ENCODE measurements around the gene TNFAIP3.
"Not testable (repeated sequence)": the region's sequence is repeated elsewhere in the genome, so short reads cannot be mapped to it uniquely, and the experiment has no call there.

Gene TNFAIP3

DNA sequence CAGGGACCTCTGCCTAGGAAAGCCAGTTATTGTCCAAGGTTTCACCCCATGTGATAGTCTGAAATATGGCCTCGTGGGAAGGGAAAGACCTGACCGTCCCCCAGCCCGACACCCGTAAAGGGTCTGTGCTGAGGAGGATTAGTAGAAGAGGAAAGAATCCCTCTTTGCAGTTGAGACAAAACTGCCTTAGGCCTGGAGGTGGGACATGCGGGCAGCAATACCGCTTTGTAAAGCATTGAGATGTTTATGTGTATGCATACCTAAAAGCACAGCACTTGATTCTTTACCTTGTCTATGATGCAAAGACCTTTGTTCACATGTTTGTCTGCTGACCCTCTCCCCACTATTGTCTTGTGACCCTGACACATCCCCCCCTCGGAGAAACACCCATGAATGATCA, 22.3 kb upstream of the TNFAIP3 start:
- not testable (repeated sequence) for DNase-seq (ENCODE audit: low spot score)

GRCh38 chr6:137845460-137845859, 21.6 kb upstream of the TNFAIP3 start:
- DNase-seq (ENCODE audit: low spot score): no peak

GRCh38 chr6:137846274-137846673, 20.8 kb upstream of the TNFAIP3 start:
- no peak for DNase-seq (ENCODE audit: low spot score)

DNA sequence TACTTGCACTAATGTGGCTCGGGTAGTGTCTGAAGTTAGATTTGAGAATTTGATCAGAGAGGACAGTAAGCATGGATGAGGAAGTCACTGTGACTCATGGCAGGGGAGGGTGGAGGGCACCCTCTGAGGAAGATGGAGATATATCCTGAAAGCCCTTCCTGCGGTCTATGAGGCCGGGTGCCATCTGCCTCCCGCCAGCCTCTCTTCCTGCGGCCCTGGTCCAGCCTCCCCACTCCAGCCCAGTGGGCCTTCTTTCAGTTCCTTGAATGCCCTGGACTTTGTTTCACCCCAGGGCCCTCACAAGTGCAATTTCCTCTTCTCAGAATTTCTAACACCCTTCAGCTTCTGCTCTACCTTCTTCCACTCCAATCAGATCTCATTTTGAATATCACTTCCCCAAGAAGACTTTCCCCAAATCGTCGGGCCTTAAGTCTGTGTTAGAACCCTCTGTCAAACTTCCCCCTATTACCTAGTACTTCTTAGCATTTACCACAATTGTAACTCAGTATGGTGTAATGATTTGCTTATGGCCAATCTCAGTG, 20.2 kb upstream of the TNFAIP3 start:
- DNase-seq (ENCODE audit: low spot score): no peak

- no peak for DNase-seq (ENCODE audit: low spot score)
Measured at GRCh38 chr6:137847748-137848147, 19.3 kb upstream of the TNFAIP3 start.

- DNase-seq (ENCODE audit: low spot score): no peak
Measured at GRCh38 chr6:137848672-137849071, 18.4 kb upstream of the TNFAIP3 start.

GRCh38 chr6:137849181-137849980, 17.7 kb upstream of the TNFAIP3 start:
- no peak for DNase-seq (ENCODE audit: low spot score)

DNA sequence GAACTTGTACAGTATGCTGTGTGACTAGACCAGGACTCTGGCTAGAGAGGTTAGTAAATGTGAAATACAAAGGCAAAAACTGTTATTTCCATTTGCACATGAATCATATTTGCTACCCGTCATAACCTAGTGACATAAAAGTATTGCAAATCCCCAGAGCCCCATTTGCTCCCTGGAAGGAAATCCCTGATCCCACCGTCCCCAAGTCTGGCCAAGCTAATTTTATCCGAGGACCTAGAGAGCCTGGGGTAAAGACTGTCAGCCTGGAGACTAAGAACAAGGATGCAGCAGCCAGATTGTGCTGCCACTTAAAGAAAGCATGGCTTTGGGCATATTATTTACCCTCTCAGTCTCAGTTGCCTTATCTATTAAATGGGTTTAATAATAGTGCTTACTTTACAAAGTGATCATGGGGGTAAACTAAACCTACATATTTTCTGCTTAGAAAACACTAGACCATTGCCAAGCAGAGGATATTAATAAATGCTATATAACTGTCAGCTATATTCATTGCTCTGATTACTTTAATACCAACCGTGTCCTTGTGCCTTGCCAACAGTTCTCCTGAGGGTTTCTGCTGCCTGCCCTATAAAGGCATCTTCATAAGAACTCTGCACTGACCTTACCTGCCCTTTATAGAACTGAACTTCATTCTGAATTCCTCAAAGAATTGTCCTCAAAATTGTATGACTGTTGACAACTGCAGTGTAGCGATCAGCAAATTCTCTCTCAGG, 16.9 kb upstream of the TNFAIP3 start:
- no peak for DNase-seq (ENCODE audit: low spot score)

GRCh38 chr6:137850816-137851602, 16.1 kb upstream of the TNFAIP3 start:
- DNase-seq (ENCODE audit: low spot score): no peak

GRCh38 chr6:137851669-137852068, 15.4 kb upstream of the TNFAIP3 start:
- peak; percentile 12 for DNase-seq (ENCODE audit: low spot score)

DNA sequence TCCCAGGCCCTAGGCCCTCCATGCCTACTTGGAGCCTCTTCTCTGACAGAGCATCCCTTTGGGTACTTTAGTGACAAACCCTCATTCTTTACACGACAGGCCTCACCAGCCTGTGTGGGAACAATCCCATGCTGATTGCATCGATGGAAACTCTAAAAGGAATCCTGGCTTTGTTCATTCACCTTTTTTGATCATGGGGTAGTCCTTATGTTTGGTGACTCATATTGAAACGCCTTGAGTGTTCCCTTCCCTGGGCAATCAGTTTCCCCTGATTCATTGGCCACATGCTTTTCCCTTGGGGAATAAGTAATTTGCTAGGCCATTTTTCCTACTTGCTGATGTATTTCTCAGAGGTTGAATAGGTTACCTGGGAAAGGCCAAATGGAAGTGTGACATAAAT, 14.7 kb upstream of the TNFAIP3 start:
- DNase-seq (ENCODE audit: low spot score): no peak

GRCh38 chr6:137852811-137853210, 14.2 kb upstream of the TNFAIP3 start:
- DNase-seq (ENCODE audit: low spot score): no peak

- DNase-seq (ENCODE audit: low spot score): peak; percentile 20
Measured at GRCh38 chr6:137853569-137854213, 13.4 kb upstream of the TNFAIP3 start.

DNA sequence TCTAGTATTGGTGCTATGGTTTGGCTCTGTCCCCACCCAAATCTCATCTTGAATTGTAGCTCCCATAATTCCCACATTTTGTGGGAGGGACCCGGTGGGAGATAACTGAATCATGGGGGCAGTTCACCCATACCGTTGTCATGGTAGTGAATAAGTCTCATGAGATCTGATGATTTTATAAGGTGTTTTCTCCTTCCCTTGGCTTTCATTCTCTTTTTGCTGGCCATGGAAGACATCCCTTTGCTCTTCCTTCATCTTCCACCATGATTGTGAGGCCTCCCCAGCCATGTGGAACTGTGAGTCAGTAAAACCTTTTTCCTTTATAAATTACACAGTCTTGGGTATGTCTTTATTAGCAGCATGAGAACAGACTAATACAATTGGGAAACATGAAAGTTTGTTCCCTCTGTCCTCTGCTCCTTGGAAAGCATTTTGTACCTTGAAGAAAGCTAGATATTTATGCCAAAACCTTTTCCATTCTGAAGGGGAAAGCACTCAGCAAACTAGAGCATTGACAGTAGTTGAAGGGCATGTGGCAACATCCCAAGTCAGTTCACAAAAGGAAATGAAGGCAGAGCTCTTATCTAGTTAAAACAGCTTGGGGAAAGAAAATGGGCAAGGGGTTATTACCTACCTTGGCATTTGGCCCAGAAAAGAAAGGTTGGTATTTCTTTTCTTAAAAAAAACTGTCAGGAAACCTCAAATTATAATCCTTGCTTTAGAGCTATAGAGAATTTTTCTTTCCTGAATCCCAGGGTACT, 10.7 kb upstream of the TNFAIP3 start:
- DNase-seq (ENCODE audit: low spot score): no peak

DNA sequence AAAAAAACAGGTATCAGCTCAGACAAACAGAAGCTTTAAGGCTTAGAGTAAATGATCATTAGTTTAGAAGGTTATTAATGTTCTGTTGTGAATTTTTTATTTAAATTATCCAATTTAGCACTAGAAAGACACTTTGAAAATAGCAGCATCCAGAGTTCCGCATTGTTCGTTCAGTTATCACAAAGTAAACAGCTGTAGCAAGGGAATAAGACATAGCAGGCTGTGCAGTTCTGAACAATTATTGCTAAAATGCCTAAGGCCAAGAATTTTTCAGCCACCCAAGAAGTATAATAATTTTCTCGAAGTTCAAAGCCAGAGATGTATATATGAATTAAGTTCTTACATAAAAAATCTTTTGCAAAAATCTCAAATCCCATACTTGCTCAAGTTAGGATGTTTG, 8.0 kb upstream of the TNFAIP3 start:
- no peak for DNase-seq (ENCODE audit: low spot score)

GRCh38 chr6:137860394-137861005, 6.6 kb upstream of the TNFAIP3 start:
- no peak for DNase-seq (ENCODE audit: low spot score)

DNA sequence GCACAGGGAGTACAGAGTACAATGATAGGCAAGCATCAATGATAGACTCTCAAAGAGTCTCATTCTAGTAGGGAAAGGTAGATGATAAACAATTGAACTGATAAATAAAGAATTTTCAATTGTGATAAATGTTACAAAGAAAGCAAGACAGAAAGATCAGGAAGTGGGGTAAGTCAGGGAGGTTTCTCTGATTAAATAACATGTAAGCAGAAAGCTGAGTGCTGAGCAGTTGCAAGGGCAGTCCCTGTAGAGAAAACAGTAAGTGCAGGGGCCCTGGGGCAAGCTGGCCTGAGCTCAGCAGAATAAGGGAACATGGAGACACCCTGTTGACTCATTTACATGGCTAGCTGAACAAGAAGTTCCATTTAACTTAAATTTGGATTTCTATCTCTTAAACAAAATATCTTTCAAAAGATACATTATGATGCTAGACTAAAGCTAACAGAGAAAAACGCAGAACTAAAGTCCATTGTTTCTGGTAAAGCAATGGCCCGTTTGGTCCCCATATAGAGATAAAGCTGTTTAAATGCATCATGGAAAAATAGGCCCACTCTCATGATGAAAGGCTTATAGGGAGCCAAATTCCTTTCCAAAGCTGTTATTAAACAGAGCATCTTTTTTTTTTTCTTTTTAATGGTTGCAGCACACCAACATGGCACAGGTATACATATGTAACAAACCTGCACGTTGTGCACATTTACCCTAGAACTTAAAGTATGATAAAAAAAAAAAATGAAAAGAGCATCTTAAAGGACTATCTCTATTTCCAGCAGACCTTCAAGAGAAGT, 5.3 kb upstream of the TNFAIP3 start:
- DNase-seq (ENCODE audit: low spot score): no peak

DNA sequence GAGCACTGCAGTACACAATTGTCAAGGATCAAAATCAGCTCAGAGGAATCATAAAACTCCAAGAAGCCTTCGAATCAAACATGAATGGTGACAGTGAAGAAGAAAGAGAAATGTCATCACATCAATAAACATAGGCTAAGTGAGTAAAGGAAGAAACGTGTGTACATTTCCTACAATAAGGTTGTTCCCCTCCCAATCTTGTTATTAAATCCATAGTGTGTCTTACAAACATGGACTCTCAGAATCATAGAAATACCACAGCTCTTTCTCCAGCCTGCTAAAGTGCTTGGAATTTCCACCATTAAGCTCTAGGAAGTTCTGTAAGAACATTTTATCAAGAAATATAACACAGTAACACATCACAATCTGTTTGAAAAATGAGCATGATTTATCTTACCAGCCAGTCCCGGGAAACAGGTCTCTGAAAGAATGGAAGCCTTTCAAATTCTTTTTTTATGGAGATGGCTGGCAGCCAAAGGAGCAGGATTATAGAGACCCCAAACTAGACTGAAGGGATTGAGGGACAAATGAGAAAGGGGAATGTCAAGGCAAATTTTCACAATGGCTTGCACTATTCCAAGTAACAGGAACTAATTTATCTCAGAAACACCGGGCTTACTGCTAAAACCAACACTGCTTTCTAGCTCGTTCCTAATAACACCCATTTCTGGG, 4.5 kb upstream of the TNFAIP3 start:
- DNase-seq (ENCODE audit: low spot score): no peak

DNA sequence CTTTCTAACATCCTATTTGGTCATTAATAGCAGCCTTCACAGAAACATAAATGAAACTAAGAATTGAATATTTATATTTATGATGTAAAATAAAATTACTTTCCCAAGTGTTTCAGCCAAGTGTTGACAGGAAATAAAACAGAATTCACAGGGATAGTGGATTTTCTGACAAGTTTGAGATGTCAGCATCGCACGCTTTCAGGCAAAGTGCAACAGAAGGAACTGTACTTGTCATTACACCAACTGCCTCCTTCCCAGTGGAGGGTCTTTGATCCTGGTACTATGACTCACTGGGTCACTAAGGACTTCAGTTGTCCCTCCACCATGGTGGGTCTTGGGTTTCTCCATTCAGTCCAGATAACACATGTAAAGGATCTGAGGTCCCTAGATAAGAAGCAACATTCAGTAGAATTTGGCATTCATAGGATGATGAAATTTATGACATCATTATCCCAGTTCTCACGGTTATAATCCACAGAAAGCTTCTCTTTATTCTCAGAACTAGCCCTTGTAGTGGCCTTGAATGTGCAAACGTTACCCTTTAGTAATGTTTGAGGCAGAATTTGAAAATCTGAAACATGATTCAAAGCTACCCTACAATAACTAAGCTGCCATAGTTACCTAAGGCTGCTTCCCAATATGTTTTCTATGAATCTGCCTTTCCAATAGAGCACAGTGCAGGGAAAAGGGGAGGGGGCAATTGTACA, 3.8 kb upstream of the TNFAIP3 start:
- no peak for DNase-seq (ENCODE audit: low spot score)
